HG03039 (cell line): ENCODE results near the gene IFNL4.
"Not testable (repeated sequence)": the region's sequence is repeated elsewhere in the genome, so short reads cannot be mapped to it uniquely, and the experiment has no call there.

Source experiments
- ATAC-seq: cut with Tn5 transposase; IDR thresholded peaks from one replicate; pipeline ENCODE4 v1.9.1; 2021; ENCODE audit warnings: mild to moderate bottlenecking, moderate library complexity; ENCODE audit not compliant: unreplicated experiment

Gene IFNL4

GRCh38 chr19:39230096-39230764 is 18.4 kb downstream of the IFNL4 start:
- ATAC-seq: no peak

GRCh38 chr19:39224910-39225309 is 23.7 kb downstream of the IFNL4 start:
- no peak for ATAC-seq

GRCh38 chr19:39223703-39224279 is 24.9 kb downstream of the IFNL4 start:
- ATAC-seq: no peak

GRCh38 chr19:39219108-39219507 is 29.5 kb downstream of the IFNL4 start:
- not testable (repeated sequence) for ATAC-seq

- no peak for ATAC-seq
These were observed 30.2 kb downstream of the IFNL4 start for GRCh38 chr19:39218230-39219007.

GRCh38 chr19:39217094-39217493 is 31.6 kb downstream of the IFNL4 start:
- no peak for ATAC-seq

- ATAC-seq: not testable (repeated sequence)
These were observed 33.3 kb downstream of the IFNL4 start for GRCh38 chr19:39215323-39215722.

GRCh38 chr19:39212375-39212742 is 36.3 kb downstream of the IFNL4 start:
- no peak for ATAC-seq

GRCh38 chr19:39211731-39212374 is 36.8 kb downstream of the IFNL4 start:
- no peak for ATAC-seq

GRCh38 chr19:39209196-39209595 is 39.5 kb downstream of the IFNL4 start:
- ATAC-seq: no peak

- ATAC-seq: no peak
These were observed 40.4 kb downstream of the IFNL4 start for GRCh38 chr19:39208175-39208795.

- no peak for ATAC-seq
These were observed 41.3 kb downstream of the IFNL4 start for GRCh38 chr19:39207293-39207836.

- no peak for ATAC-seq
These were observed 42.5 kb downstream of the IFNL4 start for GRCh38 chr19:39206122-39206521.

- no peak for ATAC-seq
These were observed 43.2 kb downstream of the IFNL4 start for GRCh38 chr19:39205449-39205764.

- ATAC-seq: no peak
These were observed 45.0 kb downstream of the IFNL4 start, which contains the start of gene SYCN for GRCh38 chr19:39203372-39204341. Gene SYCN, minus strand, starts transcription at chr19:39204263. Its CDS starts 9 bp downstream, at chr19:39204254.

- no peak for ATAC-seq
These were observed 45.7 kb downstream of the IFNL4 start for GRCh38 chr19:39202998-39203355.

- ATAC-seq: no peak
These were observed 47.9 kb downstream of the IFNL4 start for GRCh38 chr19:39200803-39201115.

GRCh38 chr19:39200066-39200802 is 48.4 kb downstream of the IFNL4 start:
- no peak for ATAC-seq

GRCh38 chr19:39199025-39199424 is 49.6 kb downstream of the IFNL4 start:
- ATAC-seq: no peak
